B cell (primary cell): ENCODE results near the gene GLYATL1. TPM values are rescaled to one million over a fixed set of nuclear protein-coding genes. Genes with fewer than 3 reads are reported as not detected.

Source experiments
- ATAC-seq: fragments of 200-7000 bp; cut with Tn5 transposase; one replicate; pipeline ENCODE4 v1.10.0; 2021; ENCODE audit warnings: low read depth, mild to moderate bottlenecking, moderate number of reproducible peaks, moderate library complexity
- CTCF ChIA-PET: fragments of 350-600 bp; sonication (Branson Sonifier 250); formaldehyde crosslinking; loops from one replicate; lab custom pipeline; 2021; ENCODE audit warnings: antibody characterized with exemption, inconsistent platforms; lab: Charles Lee
- POLR2A ChIA-PET: fragments of 350-600 bp; sonication (Branson Sonifier 250); formaldehyde crosslinking; loops from one replicate; lab custom pipeline; 2021; ENCODE audit warnings: antibody characterized with exemption; lab: Charles Lee
- DNase-seq: peaks from one replicate; pipeline ENCODE4 v3.0.0; 2013
- H2AFZ ChIP-seq: 2 replicates; pipeline ENCODE4 v1.6.1; 2012; ENCODE audit warnings: mild to moderate bottlenecking, low read depth, low read length; ENCODE audit not compliant: insufficient read depth, poor library complexity, severe bottlenecking
- H3K27ac ChIP-seq, 2 donors: 1 replicate in 1 of 2; 2 replicates in 1 of 2; pipeline ENCODE4 v1.5.1; 2012 to 2013; ENCODE audit warnings: low read length in 2 of 2, mild to moderate bottlenecking in 2 of 2, moderate library complexity in 1 of 2
- H3K27me3 ChIP-seq, 4 experiments: fragments of 200-600 bp in 1 of 4; sonication (generic) in 1 of 4; replicated peaks in 1 of 4; 1 replicate in 2 of 4; 2 replicates in 2 of 4; pipeline versions ENCODE4 v1.6.1 to v1.7.0; 2013 to 2016; ENCODE audit warnings: low read length in 3 of 4, mild to moderate bottlenecking in 2 of 4, mixed read lengths in 1 of 4, moderate library complexity in 1 of 4; ENCODE audit not compliant: insufficient read depth in 4 of 4, control insufficient read depth in 3 of 4; ENCODE audit errors: control extremely low read depth in 1 of 4
- H3K36me3 ChIP-seq, 2 experiments: replicated peaks in 1 of 2; 1 replicate in 1 of 2; 2 replicates in 1 of 2; pipeline versions ENCODE4 v1.6.1 to v1.7.1; 2013; ENCODE audit warnings: low read length in 1 of 2; ENCODE audit not compliant: insufficient read depth in 2 of 2, control insufficient read depth in 1 of 2; ENCODE audit errors: control extremely low read depth in 1 of 2, extremely low read depth in 1 of 2
- H3K4me1 ChIP-seq, 2 donors: fragments of 200-600 bp in 1 of 2; sonication (generic) in 1 of 2; 1 replicate in 1 of 2; 2 replicates in 1 of 2; pipeline versions ENCODE4 v1.5.1 to v1.6.1; 2013 to 2017; ENCODE audit warnings: low read length in 2 of 2; ENCODE audit not compliant: control insufficient read depth in 2 of 2, insufficient read depth in 2 of 2
- H3K4me2 ChIP-seq: replicated peaks from 2 replicates; pipeline ENCODE3; 2012; ENCODE audit warnings: mild to moderate bottlenecking, low read depth, low read length; ENCODE audit not compliant: poor library complexity, severe bottlenecking
- H3K4me3 ChIP-seq, 5 experiments: fragments of 200-600 bp in 1 of 5; sonication (generic) in 1 of 5; 1 replicate in 3 of 5; 2 replicates in 2 of 5; pipeline versions ENCODE4 v1.5.1 to v1.7.0; 2011 to 2016; ENCODE audit warnings: low read length in 4 of 5, mild to moderate bottlenecking in 4 of 5, low read depth in 2 of 5, control low read depth in 1 of 5, moderate library complexity in 1 of 5; ENCODE audit not compliant: insufficient read depth in 1 of 5; ENCODE audit errors: control extremely low read depth in 1 of 5, extremely low read depth in 1 of 5
- H3K79me2 ChIP-seq: fragments of 200-600 bp; sonication (generic); one replicate; pipeline ENCODE4 v1.6.0; 2016; ENCODE audit warnings: low read length; ENCODE audit not compliant: control insufficient read depth, insufficient read depth
- H3K9ac ChIP-seq: fragments of 200-600 bp; sonication (generic); 2 replicates; pipeline ENCODE4 v1.6.1; 2017; ENCODE audit warnings: mild to moderate bottlenecking, low read length, moderate library complexity
- H3K9me3 ChIP-seq, 3 donors: one replicate each; pipeline versions ENCODE4 v1.6.1 to v1.7.1; 2013; ENCODE audit warnings: low read length in 2 of 3; ENCODE audit not compliant: control insufficient read depth in 2 of 3, insufficient read depth in 1 of 3; ENCODE audit errors: control extremely low read depth in 1 of 3
- H4K20me1 ChIP-seq: 2 replicates; pipeline ENCODE4 v1.6.0; 2012; ENCODE audit warnings: mild to moderate bottlenecking, low read length; ENCODE audit not compliant: insufficient read depth, control insufficient read depth, poor library complexity, severe bottlenecking
- H3K27ac Mint-ChIP-seq: one replicate; pipeline ENCODE4 v1.8.0; 2021; ENCODE audit warnings: mixed read lengths
- H3K27me3 Mint-ChIP-seq: one replicate; pipeline ENCODE4 v1.8.0; 2021; ENCODE audit warnings: mixed read lengths
- H3K4me1 Mint-ChIP-seq: one replicate; pipeline ENCODE4 v1.8.0; 2021; ENCODE audit warnings: mixed read lengths
- H3K4me3 Mint-ChIP-seq: one replicate; pipeline ENCODE4 v1.8.0; 2021; ENCODE audit warnings: mixed read lengths
- H3K9me3 Mint-ChIP-seq: one replicate; pipeline ENCODE4 v1.8.0; 2022; ENCODE audit warnings: mixed read lengths; ENCODE audit not compliant: insufficient read depth
- CTCF ChIP-seq: fragments of 200-600 bp; IDR thresholded peaks from one replicate; pipeline ENCODE4 v1.8.0; 2022; ENCODE audit warnings: antibody characterized with exemption, mild to moderate bottlenecking
- EZH2 ChIP-seq: IDR thresholded peaks from 2 replicates; pipeline ENCODE4 v1.6.1; 2012; ENCODE audit warnings: borderline replicate concordance, low read depth, mild to moderate bottlenecking, moderate library complexity, low read length; ENCODE audit not compliant: insufficient read depth, poor library complexity, severe bottlenecking
- WGBS: methylation state at CpG from one replicate; pipeline ENCODE4 v1.1.5; 2013; ENCODE audit warnings: missing lambda C conversion rate; ENCODE audit not compliant: insufficient coverage; 5-methylcytosine and 5-hydroxymethylcytosine counted together
- intact Hi-C: fragments of 100-400 bp; cut with micrococcal nuclease; formaldehyde crosslinking; loops from one replicate; pipeline ENCODE4 v1.10.0; 2022
- polyA plus RNA-seq: library from polyadenylated mRNA; depleted of rRNA; stranded (reverse); fragments of >200 nt; gene quantifications from 2 replicates; pipeline ENCODE4 v1.2.3, GENCODE V29; 2012
- total RNA-seq, 2 donors: library from RNA; stranded (reverse); fragments of 120-200 nt in 1 of 2; gene quantifications; 1 replicate in 1 of 2; 2 replicates in 1 of 2; pipeline versions ENCODE4 v1.2.3 to v1.2.4, GENCODE V29; 2013 to 2022

GLYATL1 gene
- total and polyA plus RNA-seq, 2 donors (not counting 1 experiment from before 2014, with no cell fraction given) = not detected

GRCh38 chr11:58957922-58958321 lies 18.6 kb downstream of the GLYATL1 start:
- Histone ChIP-seq H2AFZ (no peak overlapping the region), H3K9ac (no peak overlapping the region), H3K4me1 (peaks cover 0 to 4% of the 10 kb centered on the region in 2 donors), H3K27ac (no peak overlapping the region), H3K4me2 (no peak overlapping the region), H4K20me1 (no peaks in the 10 kb centered on the region), H3K4me3 (no peak overlapping the region), H3K9me3 (no peaks in the 10 kb centered on the region), H3K79me2 (no peaks in the 10 kb centered on the region), H3K27me3 (no peaks in the 10 kb centered on the region), H3K36me3 (no peaks in the 10 kb centered on the region)
- peaks cover 4% of the 10 kb centered on the region for H3K4me1 Mint-ChIP-seq
- WGBS = 75% methylated on average over 2 of the region's 5 CpGs
- intact Hi-C loops = loop anchor here (1.0 kb wide), 3 partner anchors 100 to 200 kb away; no protein-coding TSS in a partner anchor
- no peak overlapping the region for H3K27ac Mint-ChIP-seq
- H3K9me3 Mint-ChIP-seq = no peaks in the 10 kb centered on the region
- no peak overlapping the region for H3K4me3 Mint-ChIP-seq
- ChIA-PET POLR2A (no interaction called here), CTCF (interaction anchor here (1.0 to 6.9 kb wide), 16 partner anchors 12 to 204 kb away, joined by 3 to 76 read pairs (median 6); partner anchors contain the start of gene FAM111B)
- TF ChIP-seq CTCF = no peak
- no peak for TF ChIP-seq EZH2
- DNase-seq (peak; percentile 9), ATAC-seq (no peak)
- H3K27me3 Mint-ChIP-seq = no peaks in the 10 kb centered on the region

DNA sequence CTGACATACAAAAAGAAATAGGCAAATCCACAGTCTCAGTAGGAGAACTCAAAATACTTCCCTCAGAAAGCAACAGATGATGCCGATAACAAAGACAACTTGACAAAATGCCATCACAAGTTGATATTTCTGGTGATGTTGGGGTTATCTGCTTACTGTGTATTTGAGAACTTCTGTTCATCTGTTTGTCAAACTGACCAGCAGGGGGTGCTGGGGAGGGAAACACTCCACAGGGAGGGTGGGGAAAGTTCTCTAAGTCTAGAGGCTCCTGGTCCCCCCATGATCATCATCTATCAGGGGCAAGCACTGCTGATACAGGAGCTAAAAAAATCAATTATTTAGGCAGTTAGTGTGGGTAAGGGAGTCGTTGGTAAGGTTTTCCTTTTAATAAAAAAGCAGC lies 19.2 kb downstream of the GLYATL1 start:
- DNase-seq (peak; percentile 80), ATAC-seq (peak; percentile 81)
- no peak for TF ChIP-seq EZH2
- TF ChIP-seq CTCF = peak; percentile 81
- H3K4me1 ChIP-seq = peaks cover 0 to 4% of the 10 kb centered on the region in 2 donors
- intact Hi-C loops = loop anchor here (1.0 kb wide), 3 partner anchors 100 to 200 kb away; no protein-coding TSS in a partner anchor
- H3K27ac ChIP-seq = no peak overlapping the region
- CTCF ChIA-PET = interaction anchor here (0.6 to 6.9 kb wide), 30 partner anchors 12 to 1767 kb away, joined by 3 to 76 read pairs (median 4); no protein-coding TSS in a partner anchor
- H3K27me3 Mint-ChIP-seq = no peaks in the 10 kb centered on the region
- no CpG with 5 or more reads among the region's 2 CpGs for WGBS
- H2AFZ ChIP-seq = no peak overlapping the region
- no peak overlapping the region for H3K4me3 ChIP-seq
- no peak overlapping the region for H3K27ac Mint-ChIP-seq
- no peaks in the 10 kb centered on the region for H3K79me2 ChIP-seq
- POLR2A ChIA-PET = no interaction called here
- no peak overlapping the region for H3K4me3 Mint-ChIP-seq
- no peaks in the 10 kb centered on the region for H3K27me3 ChIP-seq
- H3K36me3 ChIP-seq = no peaks in the 10 kb centered on the region
- no peaks in the 10 kb centered on the region for H3K9me3 Mint-ChIP-seq
- no peak overlapping the region for H3K4me2 ChIP-seq
- no peaks in the 10 kb centered on the region for H4K20me1 ChIP-seq
- H3K9me3 ChIP-seq = no peaks in the 10 kb centered on the region
- peaks cover 4% of the 10 kb centered on the region for H3K4me1 Mint-ChIP-seq
- no peak overlapping the region for H3K9ac ChIP-seq
